Epithelial cell of proximal tubule (primary cell): ENCODE measurements around the gene ADAM12. TPM values are rescaled to one million over a fixed set of nuclear protein-coding genes. Genes with fewer than 3 reads are reported as not detected.

Experiments used
- DNase-seq: peaks from one replicate; pipeline ENCODE4 v3.0.0-alpha.2; 2011; ENCODE audit warnings: low read depth
- H3K4me3 ChIP-seq: 2 replicates; pipeline ENCODE4 v1.5.1; 2011; ENCODE audit warnings: low read depth, mild to moderate bottlenecking, low read length
- total RNA-seq: library from RNA; depleted of rRNA; stranded (reverse); fragments of >200 nt; gene quantifications from 2 replicates; pipeline ENCODE4 v1.2.3, GENCODE V29; 2015
- TF ChIP-seq, protein P1 (sequence below): conservative IDR thresholded peaks from 2 replicates; pipeline ENCODE4 v1.5.1; 2012; ENCODE audit warnings: low read depth, mild to moderate bottlenecking, low read length

Gene ADAM12
- total RNA-seq, 1 donor from 2014 or later, result 3.2 TPM

DNA sequence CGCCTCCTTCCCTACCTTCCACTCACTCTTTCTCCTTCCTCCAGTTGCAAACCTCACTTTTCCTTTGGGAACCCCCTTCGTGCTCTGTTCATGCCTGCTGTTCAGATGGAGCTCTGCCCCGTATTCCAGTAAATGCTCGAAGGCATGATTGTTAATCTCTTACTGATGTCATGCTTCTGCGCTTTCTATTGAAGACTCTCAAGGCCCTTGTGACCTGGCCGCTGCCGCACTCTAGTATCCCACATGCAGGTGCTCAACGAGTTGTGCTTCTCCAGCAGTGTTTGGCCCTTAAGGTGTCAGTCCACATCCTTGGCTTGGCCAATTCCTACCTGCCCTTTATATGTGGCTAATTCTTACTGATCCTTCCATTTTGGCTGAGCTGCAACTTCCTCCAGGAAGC, 158.6 kb downstream of the ADAM12 start:
- DNase-seq, result no peak
- H3K4me3 ChIP-seq, result no peak overlapping the region
- TF ChIP-seq, protein P1, sequence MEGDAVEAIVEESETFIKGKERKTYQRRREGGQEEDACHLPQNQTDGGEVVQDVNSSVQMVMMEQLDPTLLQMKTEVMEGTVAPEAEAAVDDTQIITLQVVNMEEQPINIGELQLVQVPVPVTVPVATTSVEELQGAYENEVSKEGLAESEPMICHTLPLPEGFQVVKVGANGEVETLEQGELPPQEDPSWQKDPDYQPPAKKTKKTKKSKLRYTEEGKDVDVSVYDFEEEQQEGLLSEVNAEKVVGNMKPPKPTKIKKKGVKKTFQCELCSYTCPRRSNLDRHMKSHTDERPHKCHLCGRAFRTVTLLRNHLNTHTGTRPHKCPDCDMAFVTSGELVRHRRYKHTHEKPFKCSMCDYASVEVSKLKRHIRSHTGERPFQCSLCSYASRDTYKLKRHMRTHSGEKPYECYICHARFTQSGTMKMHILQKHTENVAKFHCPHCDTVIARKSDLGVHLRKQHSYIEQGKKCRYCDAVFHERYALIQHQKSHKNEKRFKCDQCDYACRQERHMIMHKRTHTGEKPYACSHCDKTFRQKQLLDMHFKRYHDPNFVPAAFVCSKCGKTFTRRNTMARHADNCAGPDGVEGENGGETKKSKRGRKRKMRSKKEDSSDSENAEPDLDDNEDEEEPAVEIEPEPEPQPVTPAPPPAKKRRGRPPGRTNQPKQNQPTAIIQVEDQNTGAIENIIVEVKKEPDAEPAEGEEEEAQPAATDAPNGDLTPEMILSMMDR, result no peak

DNA sequence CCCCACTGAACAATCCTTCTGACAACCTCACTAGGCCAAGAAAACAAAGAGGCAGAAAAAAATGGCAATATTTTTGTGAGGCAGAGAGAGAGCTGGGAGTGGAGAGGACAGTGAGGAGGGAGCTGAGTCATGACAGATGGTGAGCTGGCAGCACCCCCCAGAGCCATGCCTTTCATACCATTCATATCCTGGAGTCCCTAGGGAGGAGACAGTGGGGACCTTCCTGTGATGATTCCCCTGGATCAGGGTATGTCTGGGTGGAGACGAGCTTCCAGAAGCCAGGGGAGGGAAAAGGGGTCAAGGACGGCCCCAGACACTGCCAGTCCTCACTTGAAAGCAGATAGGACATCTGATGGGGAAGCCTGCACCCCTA, 160.5 kb downstream of the ADAM12 start:
- no peak for DNase-seq
- no peak overlapping the region for H3K4me3 ChIP-seq
- TF ChIP-seq, protein P1, result no peak

DNA sequence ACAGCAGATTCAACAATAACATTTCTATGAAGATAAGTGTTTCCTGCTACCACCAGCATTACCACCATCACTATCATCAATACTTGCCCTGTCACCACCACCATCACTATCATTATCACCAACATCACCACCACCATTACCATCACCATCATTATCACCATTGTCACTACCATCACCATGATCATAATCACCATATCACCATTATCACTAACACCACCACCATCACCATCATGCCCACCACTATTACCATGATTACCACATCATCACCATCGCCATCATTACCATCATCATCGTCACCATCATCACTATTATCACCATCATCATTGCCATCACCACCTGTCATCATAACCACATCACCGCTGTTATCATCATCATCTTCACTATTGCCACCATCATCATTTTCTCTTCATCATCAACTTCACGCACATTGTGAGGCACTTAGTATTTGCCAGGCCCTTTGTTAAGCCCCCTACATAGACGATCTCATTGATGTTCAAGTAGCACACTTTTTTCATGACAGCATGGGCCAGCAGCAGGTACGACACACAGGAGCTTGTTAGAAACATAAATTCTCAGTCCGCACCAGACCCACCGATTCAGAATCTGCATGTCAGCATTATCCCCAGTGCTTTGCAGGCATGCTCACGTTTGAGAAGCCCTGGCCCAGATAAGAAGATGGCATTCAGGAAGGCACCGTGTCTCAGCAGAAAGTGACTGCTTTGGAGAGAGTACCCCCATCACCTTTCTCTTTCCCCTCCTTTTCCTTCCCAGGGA, 161.1 kb downstream of the ADAM12 start:
- no peak overlapping the region for H3K4me3 ChIP-seq
- no peak for DNase-seq
- TF ChIP-seq, protein P1, result no peak

DNA sequence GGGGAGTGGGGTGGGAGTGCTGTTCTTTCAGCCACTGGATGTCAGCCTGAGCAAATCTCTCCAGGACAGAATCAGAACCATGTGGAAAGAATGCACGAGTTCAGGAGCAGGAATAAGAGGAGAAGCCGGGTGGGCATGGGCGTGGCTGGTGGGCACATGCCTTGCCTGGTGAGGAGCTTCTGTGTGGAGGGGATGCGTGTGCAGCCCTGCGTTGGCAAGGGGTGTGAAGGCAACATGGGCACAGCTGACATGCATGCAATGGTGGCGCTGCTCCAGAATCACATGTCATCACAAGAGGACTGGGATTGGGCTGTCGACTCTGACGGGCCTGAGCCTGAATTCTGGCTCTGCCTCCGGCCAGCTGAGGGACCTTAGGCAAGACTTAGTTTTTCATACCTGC, 162.1 kb downstream of the ADAM12 start:
- TF ChIP-seq, protein P1, result no peak
- H3K4me3 ChIP-seq, result no peak overlapping the region
- DNase-seq, result no peak

DNA sequence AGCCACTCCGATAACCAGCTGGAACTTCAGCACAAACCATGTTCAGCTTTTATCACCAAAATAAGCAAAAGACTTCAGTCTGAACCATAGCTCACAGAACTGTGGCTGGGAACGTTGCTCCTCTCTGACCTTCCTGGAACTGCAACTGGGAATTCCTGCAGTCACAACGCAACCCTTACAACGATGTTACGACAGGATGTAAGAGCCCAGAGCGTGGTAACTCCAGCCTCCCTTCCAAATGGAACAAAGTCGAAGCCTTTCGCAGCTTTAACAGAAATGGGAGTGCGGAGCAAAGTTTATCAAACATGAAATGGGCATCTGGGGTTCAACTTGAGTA, 162.6 kb downstream of the ADAM12 start:
- DNase-seq, result no peak

DNA sequence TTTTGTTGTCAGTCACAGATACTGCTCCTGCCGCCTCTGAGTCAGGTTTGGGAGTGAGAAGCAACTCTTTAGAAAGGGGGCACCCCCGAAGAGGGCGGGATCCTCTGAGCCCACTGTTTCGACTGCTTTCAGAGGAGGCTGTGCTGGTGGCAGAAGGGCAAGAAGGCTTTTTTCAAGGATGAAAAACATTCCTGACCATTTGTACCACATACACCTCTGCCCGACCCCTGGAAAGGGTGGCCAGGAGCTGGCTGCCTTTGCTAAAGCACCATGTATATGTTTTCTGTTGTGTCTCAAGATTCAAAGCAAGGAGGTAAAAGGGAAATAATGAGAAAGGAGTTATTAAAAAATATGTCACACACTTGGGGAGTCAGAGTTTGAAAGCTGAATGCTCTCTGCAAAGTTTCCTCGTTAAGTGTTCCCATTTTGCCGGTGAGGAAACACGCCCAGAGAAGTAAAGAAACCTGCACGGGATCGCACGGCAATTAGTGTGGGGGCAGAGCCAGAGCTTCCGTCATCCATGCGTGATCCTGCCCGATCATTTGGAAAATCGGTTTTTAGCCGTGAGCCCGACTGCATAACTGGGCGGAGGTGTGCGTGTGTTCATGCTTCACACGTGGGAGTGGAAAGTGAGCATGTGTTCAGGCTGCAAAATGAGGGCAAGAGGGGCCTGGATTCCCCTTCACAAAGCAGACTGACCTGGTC, 163.2 kb downstream of the ADAM12 start:
- no peak overlapping the region for H3K4me3 ChIP-seq
- TF ChIP-seq, protein P1, result no peak
- no peak for DNase-seq

More for the DNA sequence above, 162.6 kb downstream of the ADAM12 start:
- H3K4me3 ChIP-seq, result no peak overlapping the region
- TF ChIP-seq, protein P1, result no peak
